ENCODE results near the gene LSAMP. TPM values are rescaled to one million over a fixed set of nuclear protein-coding genes. Genes with fewer than 3 reads are reported as not detected.

Gene LSAMP
- total and polyA plus RNA-seq, 2 donors = 7.9 to 24.0 TPM

DNA sequence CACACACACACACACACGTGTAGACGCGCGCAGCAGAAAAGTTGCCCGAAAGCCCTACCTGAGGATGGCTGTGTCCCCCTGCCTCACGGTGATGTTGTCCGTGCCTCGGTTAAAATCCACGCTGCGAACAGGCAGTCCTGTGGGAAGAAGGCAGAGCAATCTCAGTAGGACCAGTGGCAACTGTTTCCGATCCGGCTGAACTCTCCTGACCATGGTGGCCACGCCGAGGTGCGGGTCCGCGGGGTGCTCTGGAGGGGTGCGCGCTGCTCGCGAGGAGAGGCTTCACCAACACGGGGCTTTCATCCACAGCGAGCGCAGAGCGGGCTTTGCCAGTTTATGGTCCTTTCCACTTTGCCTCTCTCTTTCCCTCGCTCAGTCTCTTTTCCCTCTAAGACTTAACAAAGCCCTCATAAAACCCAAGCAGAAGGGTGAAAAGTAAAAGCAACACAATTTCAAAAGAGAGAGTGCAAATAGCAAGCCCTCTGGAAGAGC lies 422 bp downstream of the LSAMP start:
- Histone ChIP-seq H3K27ac (ENCODE audit: low read depth) (no peak overlapping the region), H3K36me3 (ENCODE audit: insufficient read depth) (no peaks in the 10 kb centered on the region), H3K4me3 (ENCODE audit: low read depth, low read length) (peak overlapping the region; percentile 39), H3K4me1 (ENCODE audit: insufficient read depth) (peaks cover 2% of the 10 kb centered on the region)
- 2% methylated on average over 26 of the region's 26 CpGs for WGBS
- DNase-seq (ENCODE audit: extremely low spot score) = no peak

DNA sequence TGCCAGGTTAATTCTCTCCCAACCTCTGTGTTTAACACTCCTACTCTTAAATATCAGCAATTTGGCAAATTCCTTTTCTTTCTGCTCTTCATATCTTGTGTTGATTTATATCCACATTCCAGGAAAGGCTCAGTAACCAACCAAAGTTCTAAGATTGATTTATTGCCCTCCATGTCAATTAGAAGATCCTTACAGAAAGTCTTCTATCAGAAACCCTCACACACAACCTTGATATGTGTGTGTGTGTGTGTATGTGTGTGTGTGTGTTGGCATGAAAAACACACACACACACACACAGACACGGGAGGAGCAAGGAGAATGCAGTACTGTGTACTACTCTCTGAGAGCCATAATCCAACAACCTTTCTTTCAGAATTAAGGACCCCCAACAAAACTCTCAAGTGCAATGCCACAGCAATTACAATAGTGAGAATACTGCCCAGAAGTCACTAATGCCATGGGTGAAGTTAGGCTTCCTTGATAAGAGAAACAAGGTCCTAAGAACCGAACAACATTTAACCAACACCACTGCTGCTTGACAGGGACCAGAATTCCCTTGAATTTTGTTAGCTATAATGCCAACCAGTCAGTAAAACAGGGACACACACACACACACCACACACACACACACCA lies 1.1 kb downstream of the LSAMP start:
- DNase-seq (ENCODE audit: extremely low spot score) = no peak
- WGBS = 13% methylated on average over 2 of the region's 2 CpGs

GRCh38 chr3:116443191-116443661 lies 2.1 kb downstream of the LSAMP start:
- H3K4me1 ChIP-seq (ENCODE audit: insufficient read depth) = peaks cover 2% of the 10 kb centered on the region
- peak overlapping the region; percentile 8 for H3K4me3 ChIP-seq (ENCODE audit: low read depth, low read length)
- no peak overlapping the region for H3K27ac ChIP-seq (ENCODE audit: low read depth)
- H3K36me3 ChIP-seq (ENCODE audit: insufficient read depth) = no peaks in the 10 kb centered on the region
- WGBS = 12% methylated on average over 4 of the region's 4 CpGs
- no peak for DNase-seq (ENCODE audit: extremely low spot score)

More for the DNA sequence above, 1.1 kb downstream of the LSAMP start:
- Histone ChIP-seq H3K4me3 (ENCODE audit: low read depth, low read length) (peak overlapping the region; percentile 39), H3K4me1 (ENCODE audit: insufficient read depth) (peaks cover 2% of the 10 kb centered on the region), H3K36me3 (ENCODE audit: insufficient read depth) (no peaks in the 10 kb centered on the region), H3K27ac (ENCODE audit: low read depth) (no peak overlapping the region)

DNA sequence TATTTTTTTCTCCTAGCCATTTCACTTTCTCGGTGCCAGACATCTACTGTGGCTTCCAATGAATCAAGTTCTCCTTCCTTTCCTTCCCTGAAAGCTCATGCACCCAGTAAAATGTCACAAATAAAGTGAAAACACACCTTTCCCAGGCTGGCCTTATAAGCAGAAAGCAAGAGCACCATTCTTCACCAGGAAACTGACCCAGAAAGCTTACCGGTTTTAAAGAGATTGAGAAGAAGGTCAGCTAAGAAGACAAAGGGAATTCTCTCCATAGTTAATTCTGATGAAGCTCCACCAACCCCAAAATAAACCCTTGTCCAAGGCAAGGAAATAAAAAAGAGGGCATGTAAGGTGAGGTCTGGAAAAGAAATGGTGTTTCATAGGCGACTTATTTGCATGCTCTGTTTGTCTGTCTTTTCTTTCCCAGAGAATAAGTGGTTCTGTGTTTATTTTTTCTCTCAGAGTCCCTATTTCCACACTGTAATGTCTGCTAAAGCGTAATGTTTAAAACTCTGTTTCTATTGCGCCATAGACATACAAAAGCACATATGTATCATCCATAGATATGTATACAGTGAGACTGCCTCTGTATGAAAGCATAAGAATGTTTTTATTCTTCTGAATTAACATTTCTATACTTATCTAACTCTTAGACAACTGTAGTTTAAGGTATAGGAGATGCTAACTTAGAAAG lies 2.8 kb downstream of the LSAMP start:
- no peak for DNase-seq (ENCODE audit: extremely low spot score)
- Histone ChIP-seq H3K4me1 (ENCODE audit: insufficient read depth) (peaks cover 2% of the 10 kb centered on the region), H3K27ac (ENCODE audit: low read depth) (no peak overlapping the region), H3K36me3 (ENCODE audit: insufficient read depth) (no peaks in the 10 kb centered on the region), H3K4me3 (ENCODE audit: low read depth, low read length) (no peak overlapping the region)
- 61% methylated on average over 5 of the region's 5 CpGs for WGBS

- Histone ChIP-seq H3K4me1 (ENCODE audit: insufficient read depth) (peaks cover 2% of the 10 kb centered on the region), H3K36me3 (ENCODE audit: insufficient read depth) (no peaks in the 10 kb centered on the region), H3K4me3 (ENCODE audit: low read depth, low read length) (no peak overlapping the region), H3K27ac (ENCODE audit: low read depth) (no peak overlapping the region)
- no peak for DNase-seq (ENCODE audit: extremely low spot score)
- 93% methylated on average over 4 of the region's 4 CpGs for WGBS
Measured at GRCh38 chr3:116441652-116442051, 3.6 kb downstream of the LSAMP start.

- DNase-seq (ENCODE audit: extremely low spot score) = no peak
- 81% methylated on average over 2 of the region's 2 CpGs for WGBS
- Histone ChIP-seq H3K4me1 (ENCODE audit: insufficient read depth) (peaks cover under 1% of the 10 kb centered on the region), H3K36me3 (ENCODE audit: insufficient read depth) (no peaks in the 10 kb centered on the region), H3K4me3 (ENCODE audit: low read depth, low read length) (no peak overlapping the region), H3K27ac (ENCODE audit: low read depth) (no peak overlapping the region)
Measured at GRCh38 chr3:116440196-116440595, 5.1 kb downstream of the LSAMP start.

DNA sequence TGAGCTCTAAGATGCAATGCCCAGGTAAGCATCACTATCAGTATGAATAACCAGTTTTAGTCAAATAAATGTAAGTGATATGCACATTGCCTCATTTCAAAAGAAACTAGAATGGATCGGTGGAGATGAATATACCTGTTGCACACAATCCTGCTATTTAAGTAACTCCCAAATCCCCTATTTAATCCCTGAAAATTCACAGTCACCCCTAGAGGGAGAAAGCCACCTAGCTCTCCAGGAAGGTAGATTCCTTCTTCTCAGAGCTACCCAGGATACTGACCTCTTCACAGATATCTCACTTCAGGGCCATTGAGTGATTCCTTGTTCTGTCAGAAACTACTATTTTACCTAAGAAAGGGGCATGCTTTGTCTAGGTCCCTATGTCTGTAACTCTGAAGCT lies 11.7 kb downstream of the LSAMP start:
- H3K4me1 ChIP-seq (ENCODE audit: insufficient read depth) = no peaks in the 10 kb centered on the region
- H3K27ac ChIP-seq (ENCODE audit: low read depth) = no peak overlapping the region
- DNase-seq (ENCODE audit: extremely low spot score) = no peak
- WGBS = 95% methylated on average over 1 of the region's 1 CpG
- H3K36me3 ChIP-seq (ENCODE audit: insufficient read depth) = no peaks in the 10 kb centered on the region
- no peak overlapping the region for H3K4me3 ChIP-seq (ENCODE audit: low read depth, low read length)

- no peak overlapping the region for H3K27ac ChIP-seq (ENCODE audit: low read depth)
- H3K4me1 ChIP-seq (ENCODE audit: insufficient read depth) = no peaks in the 10 kb centered on the region
- H3K36me3 ChIP-seq (ENCODE audit: insufficient read depth) = no peaks in the 10 kb centered on the region
- no peak overlapping the region for H3K4me3 ChIP-seq (ENCODE audit: low read depth, low read length)
- no peak for DNase-seq (ENCODE audit: extremely low spot score)
- WGBS = 79% methylated on average over 2 of the region's 2 CpGs
Measured at GRCh38 chr3:116432795-116433194, 12.5 kb downstream of the LSAMP start.

- H3K4me1 ChIP-seq (ENCODE audit: insufficient read depth) = no peaks in the 10 kb centered on the region
- DNase-seq (ENCODE audit: extremely low spot score) = no peak
- H3K27ac ChIP-seq (ENCODE audit: low read depth) = no peak overlapping the region
- 88% methylated on average over 6 of the region's 6 CpGs for WGBS
- no peaks in the 10 kb centered on the region for H3K36me3 ChIP-seq (ENCODE audit: insufficient read depth)
- H3K4me3 ChIP-seq (ENCODE audit: low read depth, low read length) = no peak overlapping the region
Measured at GRCh38 chr3:116429479-116430269, 15.6 kb downstream of the LSAMP start.

- no peaks in the 10 kb centered on the region for H3K36me3 ChIP-seq (ENCODE audit: insufficient read depth)
- no peak overlapping the region for H3K27ac ChIP-seq (ENCODE audit: low read depth)
- no peak for DNase-seq (ENCODE audit: extremely low spot score)
- no peaks in the 10 kb centered on the region for H3K4me1 ChIP-seq (ENCODE audit: insufficient read depth)
- WGBS = 96% methylated on average over 8 of the region's 8 CpGs
- no peak overlapping the region for H3K4me3 ChIP-seq (ENCODE audit: low read depth, low read length)
Measured at GRCh38 chr3:116426036-116426435, 19.3 kb downstream of the LSAMP start.

GRCh38 chr3:116425126-116425525 lies 20.2 kb downstream of the LSAMP start:
- no peak for DNase-seq (ENCODE audit: extremely low spot score)
- Histone ChIP-seq H3K27ac (ENCODE audit: low read depth) (no peak overlapping the region), H3K4me3 (ENCODE audit: low read depth, low read length) (no peak overlapping the region), H3K36me3 (ENCODE audit: insufficient read depth) (no peaks in the 10 kb centered on the region), H3K4me1 (ENCODE audit: insufficient read depth) (no peaks in the 10 kb centered on the region)
- WGBS = 84% methylated on average over 2 of the region's 2 CpGs

DNA sequence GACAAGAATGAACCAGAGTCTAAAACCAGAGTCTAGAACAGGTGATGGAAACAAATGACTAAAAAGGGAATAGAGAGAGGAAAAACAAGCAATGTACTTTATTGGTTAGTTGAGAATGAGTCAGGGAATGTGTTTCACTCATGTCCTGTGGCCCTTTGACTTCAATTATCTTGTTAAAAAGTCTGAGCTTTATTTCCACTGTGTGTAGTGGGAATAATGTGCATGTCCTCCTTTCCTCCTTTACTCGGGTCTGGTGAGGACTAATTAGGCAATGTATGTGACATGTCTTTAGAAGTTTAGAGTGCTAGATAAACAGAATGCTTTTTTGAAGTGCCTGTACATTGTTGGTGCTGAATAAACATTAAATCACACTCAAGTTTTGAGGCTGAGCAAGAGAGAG lies 21.3 kb downstream of the LSAMP start:
- H3K4me3 ChIP-seq (ENCODE audit: low read depth, low read length) = no peak overlapping the region
- no peak for DNase-seq (ENCODE audit: extremely low spot score)
- 11% methylated on average over 1 of the region's 1 CpG for WGBS

DNA sequence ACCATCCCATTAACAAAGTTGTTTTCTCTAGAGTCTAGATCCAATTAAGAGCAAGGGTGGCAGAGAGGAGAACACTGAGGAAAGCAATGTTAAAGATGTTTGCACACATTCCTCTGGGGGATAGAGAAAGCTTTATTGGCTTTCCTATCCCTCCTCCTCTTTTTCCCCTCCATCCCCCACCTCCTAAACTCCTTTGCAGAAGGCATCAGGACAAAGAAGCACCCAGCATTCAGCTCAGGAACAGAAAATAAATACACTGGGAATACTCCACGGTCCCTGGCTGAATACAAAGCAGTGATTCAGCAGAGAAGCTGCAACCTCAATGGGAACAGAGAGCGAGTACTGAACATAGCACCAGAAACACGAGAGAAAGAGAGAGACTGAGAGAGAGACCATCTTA lies 21.9 kb downstream of the LSAMP start:
- Histone ChIP-seq H3K27ac (ENCODE audit: low read depth) (no peak overlapping the region), H3K4me3 (ENCODE audit: low read depth, low read length) (no peak overlapping the region), H3K4me1 (ENCODE audit: insufficient read depth) (no peaks in the 10 kb centered on the region), H3K36me3 (ENCODE audit: insufficient read depth) (no peaks in the 10 kb centered on the region)
- WGBS = 34% methylated on average over 3 of the region's 3 CpGs
- DNase-seq (ENCODE audit: extremely low spot score) = no peak

More for the DNA sequence above, 21.3 kb downstream of the LSAMP start:
- H3K36me3 ChIP-seq (ENCODE audit: insufficient read depth) = no peaks in the 10 kb centered on the region
- H3K27ac ChIP-seq (ENCODE audit: low read depth) = no peak overlapping the region
- no peaks in the 10 kb centered on the region for H3K4me1 ChIP-seq (ENCODE audit: insufficient read depth)
